T-helper 2 cell treated with Interferon-gamma antibody and Interleukin-4, amounts not matched to agents 5 μg/mL and 100 μg/mL, for 36 hours (primary cell): Measurements from ENCODE around the gene TMEM184A.

Source experiments
- DNase-seq: peaks from one replicate; pipeline ENCODE4 v3.0.0; 2021; ENCODE audit warnings: low spot score
- H3K27ac Mint-ChIP-seq: one replicate; pipeline ENCODE4 v1.8.0; 2021; ENCODE audit warnings: mild to moderate bottlenecking, mixed read lengths
- H3K27me3 Mint-ChIP-seq: one replicate; pipeline ENCODE4 v1.8.0; 2021; ENCODE audit warnings: low read depth, mixed read lengths
- H3K36me3 Mint-ChIP-seq: one replicate; pipeline ENCODE4 v1.8.0; 2021; ENCODE audit warnings: low read depth, mixed read lengths
- H3K4me1 Mint-ChIP-seq: one replicate; pipeline ENCODE4 v1.8.0; 2021; ENCODE audit warnings: low read depth, mixed read lengths
- H3K4me3 Mint-ChIP-seq: one replicate; pipeline ENCODE4 v1.8.0; 2022; ENCODE audit warnings: mild to moderate bottlenecking, moderate library complexity, mixed read lengths
- H3K9me3 Mint-ChIP-seq: one replicate; pipeline ENCODE4 v1.8.0; 2021; ENCODE audit warnings: mixed read lengths

The TMEM184A gene

GRCh38 chr7:1567049-1567771, 11.2 kb upstream of the TMEM184A start:
- Mint-ChIP-seq H3K36me3 (peaks cover 16% of the 10 kb centered on the region), H3K4me3 (no peak overlapping the region), H3K9me3 (no peaks in the 10 kb centered on the region), H3K4me1 (peaks cover 14% of the 10 kb centered on the region), H3K27ac (no peak overlapping the region), H3K27me3 (no peaks in the 10 kb centered on the region)
- no peak for DNase-seq

- Mint-ChIP-seq H3K4me1 (peaks cover 12% of the 10 kb centered on the region), H3K27me3 (no peaks in the 10 kb centered on the region), H3K36me3 (peaks cover 16% of the 10 kb centered on the region), H3K9me3 (no peaks in the 10 kb centered on the region), H3K4me3 (no peak overlapping the region), H3K27ac (no peak overlapping the region)
- no peak for DNase-seq
Measured at GRCh38 chr7:1566687-1567048, 10.7 kb upstream of the TMEM184A start.

- Mint-ChIP-seq H3K27me3 (no peaks in the 10 kb centered on the region), H3K27ac (no peak overlapping the region), H3K36me3 (peaks cover 13% of the 10 kb centered on the region), H3K4me3 (no peak overlapping the region), H3K9me3 (no peaks in the 10 kb centered on the region), H3K4me1 (peaks cover 9% of the 10 kb centered on the region)
- no peak for DNase-seq
Measured at GRCh38 chr7:1564603-1565022, 8.6 kb upstream of the TMEM184A start.

GRCh38 chr7:1563981-1564602, 8.1 kb upstream of the TMEM184A start:
- Mint-ChIP-seq H3K9me3 (no peaks in the 10 kb centered on the region), H3K27ac (no peak overlapping the region), H3K4me3 (no peak overlapping the region), H3K4me1 (peaks cover 8% of the 10 kb centered on the region), H3K27me3 (no peaks in the 10 kb centered on the region), H3K36me3 (peaks cover 11% of the 10 kb centered on the region)
- no peak for DNase-seq

- DNase-seq = no peak
- H3K4me3 Mint-ChIP-seq = no peak overlapping the region
- peaks cover 1% of the 10 kb centered on the region for H3K4me1 Mint-ChIP-seq
- H3K27ac Mint-ChIP-seq = no peak overlapping the region
- H3K27me3 Mint-ChIP-seq = no peaks in the 10 kb centered on the region
- H3K36me3 Mint-ChIP-seq = peaks cover 5% of the 10 kb centered on the region
- no peaks in the 10 kb centered on the region for H3K9me3 Mint-ChIP-seq
Measured at GRCh38 chr7:1562597-1563051, 6.6 kb upstream of the TMEM184A start.

- DNase-seq = no peak
- Mint-ChIP-seq H3K36me3 (peaks cover 2% of the 10 kb centered on the region), H3K4me3 (no peak overlapping the region), H3K27me3 (no peaks in the 10 kb centered on the region), H3K9me3 (no peaks in the 10 kb centered on the region), H3K27ac (no peak overlapping the region), H3K4me1 (peaks cover 1% of the 10 kb centered on the region)
Measured at GRCh38 chr7:1562116-1562515, 6.1 kb upstream of the TMEM184A start.

- Mint-ChIP-seq H3K36me3 (peaks cover 2% of the 10 kb centered on the region), H3K27me3 (no peaks in the 10 kb centered on the region), H3K27ac (no peak overlapping the region), H3K4me3 (no peak overlapping the region), H3K9me3 (no peaks in the 10 kb centered on the region), H3K4me1 (no peaks in the 10 kb centered on the region)
- DNase-seq = no peak
Measured at GRCh38 chr7:1561036-1561940, 5.3 kb upstream of the TMEM184A start.

GRCh38 chr7:1560620-1561031, 4.6 kb upstream of the TMEM184A start:
- DNase-seq = no peak
- Mint-ChIP-seq H3K36me3 (no peaks in the 10 kb centered on the region), H3K27me3 (no peaks in the 10 kb centered on the region), H3K4me3 (no peak overlapping the region), H3K27ac (no peak overlapping the region), H3K4me1 (no peaks in the 10 kb centered on the region), H3K9me3 (no peaks in the 10 kb centered on the region)

GRCh38 chr7:1559626-1560590, 3.9 kb upstream of the TMEM184A start:
- Mint-ChIP-seq H3K27ac (no peak overlapping the region), H3K4me1 (no peaks in the 10 kb centered on the region), H3K9me3 (no peaks in the 10 kb centered on the region), H3K4me3 (no peak overlapping the region), H3K27me3 (no peaks in the 10 kb centered on the region), H3K36me3 (no peaks in the 10 kb centered on the region)
- DNase-seq = no peak

GRCh38 chr7:1558841-1559625, 3.0 kb upstream of the TMEM184A start:
- Mint-ChIP-seq H3K36me3 (no peaks in the 10 kb centered on the region), H3K9me3 (no peaks in the 10 kb centered on the region), H3K27me3 (no peaks in the 10 kb centered on the region), H3K4me3 (no peak overlapping the region), H3K4me1 (no peaks in the 10 kb centered on the region), H3K27ac (no peak overlapping the region)
- no peak for DNase-seq

- DNase-seq = no peak
- Mint-ChIP-seq H3K36me3 (no peaks in the 10 kb centered on the region), H3K4me3 (no peak overlapping the region)
Measured at GRCh38 chr7:1558181-1558811, 2.3 kb upstream of the TMEM184A start.

GRCh38 chr7:1557771-1558170, 1.8 kb upstream of the TMEM184A start:
- no peak overlapping the region for H3K27ac Mint-ChIP-seq
- no peak for DNase-seq
- no peak overlapping the region for H3K4me3 Mint-ChIP-seq
- no peaks in the 10 kb centered on the region for H3K36me3 Mint-ChIP-seq
- no peaks in the 10 kb centered on the region for H3K27me3 Mint-ChIP-seq
- H3K9me3 Mint-ChIP-seq = no peaks in the 10 kb centered on the region
- no peaks in the 10 kb centered on the region for H3K4me1 Mint-ChIP-seq

More at GRCh38 chr7:1558181-1558811, 2.3 kb upstream of the TMEM184A start:
- no peak overlapping the region for H3K27ac Mint-ChIP-seq
- H3K4me1 Mint-ChIP-seq = no peaks in the 10 kb centered on the region
- no peaks in the 10 kb centered on the region for H3K27me3 Mint-ChIP-seq
- no peaks in the 10 kb centered on the region for H3K9me3 Mint-ChIP-seq
